Measurements from ENCODE around the gene THAP7.

Gene THAP7

GRCh38 chr22:20992456-20993303, 9.2 kb downstream of the THAP7 start:
- no peak for DNase-seq

- DNase-seq = no peak
These were observed 9.9 kb downstream of the THAP7 start for GRCh38 chr22:20992056-20992442.

- DNase-seq = no peak
These were observed 10.5 kb downstream of the THAP7 start for GRCh38 chr22:20991252-20992055.

DNA sequence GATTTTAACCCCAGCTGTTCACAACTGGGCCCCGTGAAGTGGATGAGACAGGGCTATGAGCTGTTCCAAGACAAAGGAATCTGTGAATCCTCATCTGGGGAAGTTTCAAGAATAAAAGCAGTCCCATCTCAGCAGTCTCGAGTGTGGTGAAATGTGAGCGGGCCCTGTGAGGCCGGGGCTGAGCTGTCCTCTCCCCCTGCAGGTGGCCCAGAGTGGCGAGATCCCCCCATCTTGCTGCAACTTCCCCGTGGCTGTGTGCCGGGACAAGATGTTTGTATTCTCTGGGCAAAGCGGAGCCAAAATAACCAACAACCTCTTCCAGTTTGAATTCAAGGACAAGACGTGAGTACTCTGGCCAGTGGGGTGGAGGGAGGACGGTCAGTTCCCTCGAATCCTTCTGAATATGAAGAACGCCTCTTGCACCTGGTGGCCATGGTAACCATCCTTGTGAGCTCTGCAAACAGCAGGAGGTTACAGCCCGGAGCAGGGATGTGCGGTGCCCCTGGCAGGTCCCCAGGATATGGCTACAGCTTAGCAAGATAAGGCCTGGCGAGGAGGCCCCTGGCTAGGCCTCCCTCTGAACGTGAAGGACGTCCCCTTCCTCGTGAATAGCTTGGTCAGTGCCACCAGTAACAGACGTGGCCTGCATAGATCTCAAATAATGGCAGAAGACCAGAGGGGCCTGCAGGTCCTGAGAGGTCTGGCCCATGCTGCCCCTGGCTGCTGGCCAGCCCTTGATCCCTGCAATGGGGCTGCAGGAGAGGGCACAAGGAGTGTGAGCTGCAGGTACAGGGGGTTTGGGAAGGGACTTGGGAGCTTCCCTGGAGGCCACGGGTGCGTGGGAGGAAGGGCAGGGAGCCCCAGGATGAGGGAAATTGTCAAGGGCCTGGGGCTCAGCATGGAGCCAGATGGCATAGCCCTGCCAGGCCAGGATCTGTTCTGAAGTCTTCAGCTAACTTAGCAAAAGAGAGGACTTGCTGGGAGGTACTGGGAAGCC, 11.4 kb downstream of the THAP7 start:
- no peak for DNase-seq

DNA sequence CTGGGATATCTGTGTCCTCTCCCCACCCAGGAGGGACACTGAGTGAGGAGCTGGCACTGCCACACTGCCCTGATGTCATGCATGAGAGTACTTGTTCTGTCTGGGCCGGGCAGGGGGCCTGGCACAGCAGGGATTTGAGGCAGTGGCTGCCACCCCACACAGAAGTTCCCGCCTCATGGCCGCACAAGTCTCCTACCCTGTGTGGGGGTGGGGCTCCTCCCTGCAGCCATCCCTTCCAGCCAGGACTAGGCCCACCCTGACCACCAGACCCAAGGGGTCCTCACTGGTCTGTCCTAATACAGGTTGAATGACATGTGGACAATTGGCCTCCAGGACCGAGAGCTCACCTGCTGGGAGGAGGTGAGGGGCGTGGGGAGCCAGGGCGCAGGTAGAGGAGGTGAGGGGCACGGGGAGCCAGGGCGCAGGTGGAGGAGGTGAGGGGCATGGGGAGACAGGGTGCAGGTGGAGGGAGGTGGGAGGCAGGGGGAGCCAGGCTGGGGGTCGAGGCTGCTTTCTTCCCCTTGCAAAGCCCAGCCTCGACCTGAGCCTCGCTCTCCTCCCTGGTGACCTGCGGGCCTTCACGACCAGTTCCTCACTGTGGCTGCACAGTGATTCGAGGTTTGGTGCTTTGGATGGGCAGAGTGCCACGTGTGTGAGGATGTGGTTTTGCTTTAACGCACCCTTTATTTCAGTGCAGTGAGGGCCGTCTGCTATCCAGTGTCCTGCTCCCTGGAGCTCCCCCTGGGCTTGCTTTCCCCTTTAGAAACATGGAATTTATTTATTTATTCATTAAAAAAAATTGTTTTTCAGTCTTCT, 12.4 kb downstream of the THAP7 start:
- DNase-seq = no peak

GRCh38 chr22:20988573-20989322, 13.2 kb downstream of the THAP7 start:
- DNase-seq = no peak

- DNase-seq = no peak
These were observed 14.5 kb downstream of the THAP7 start for GRCh38 chr22:20987375-20987774.

- no peak for DNase-seq
These were observed 15.6 kb downstream of the THAP7 start for GRCh38 chr22:20986365-20986764.

- DNase-seq = no peak
These were observed 16.2 kb downstream of the THAP7 start for GRCh38 chr22:20985720-20986119.

DNA sequence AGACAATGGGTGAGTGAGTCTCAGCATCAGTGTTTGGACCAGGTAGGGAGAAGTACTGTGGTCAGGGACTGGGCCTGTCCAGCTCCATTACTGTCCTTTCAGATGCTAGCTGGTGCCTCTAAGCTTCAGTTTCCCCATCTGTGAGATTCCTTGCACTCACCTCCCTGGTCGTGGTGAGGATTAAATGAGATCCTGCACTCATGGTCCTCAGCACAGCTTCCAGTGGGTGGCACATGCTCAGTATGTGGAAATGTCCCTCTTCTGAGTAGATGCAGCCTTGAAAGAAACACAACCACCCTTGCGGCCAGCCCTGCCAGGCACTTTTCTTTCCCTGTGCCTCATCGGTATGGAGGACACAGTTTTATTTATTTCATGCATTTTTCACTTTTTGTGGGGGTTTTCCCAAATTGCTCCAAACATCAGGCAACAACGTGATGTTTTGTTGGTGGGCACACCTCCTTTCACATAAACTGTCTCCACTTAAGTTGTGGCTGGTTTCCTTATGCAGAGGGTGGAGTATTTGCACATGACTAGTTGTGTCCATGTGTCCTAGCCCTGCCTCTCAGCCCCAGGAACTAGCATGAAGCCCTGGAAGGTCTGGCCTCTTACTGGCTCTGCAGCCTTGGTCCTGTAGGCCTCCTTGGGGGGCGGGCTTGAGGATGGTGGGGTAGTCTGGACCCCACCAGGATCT, 18.7 kb downstream of the THAP7 start:
- DNase-seq = no peak

GRCh38 chr22:20982563-20982882, 19.4 kb downstream of the THAP7 start:
- no peak for DNase-seq

DNA sequence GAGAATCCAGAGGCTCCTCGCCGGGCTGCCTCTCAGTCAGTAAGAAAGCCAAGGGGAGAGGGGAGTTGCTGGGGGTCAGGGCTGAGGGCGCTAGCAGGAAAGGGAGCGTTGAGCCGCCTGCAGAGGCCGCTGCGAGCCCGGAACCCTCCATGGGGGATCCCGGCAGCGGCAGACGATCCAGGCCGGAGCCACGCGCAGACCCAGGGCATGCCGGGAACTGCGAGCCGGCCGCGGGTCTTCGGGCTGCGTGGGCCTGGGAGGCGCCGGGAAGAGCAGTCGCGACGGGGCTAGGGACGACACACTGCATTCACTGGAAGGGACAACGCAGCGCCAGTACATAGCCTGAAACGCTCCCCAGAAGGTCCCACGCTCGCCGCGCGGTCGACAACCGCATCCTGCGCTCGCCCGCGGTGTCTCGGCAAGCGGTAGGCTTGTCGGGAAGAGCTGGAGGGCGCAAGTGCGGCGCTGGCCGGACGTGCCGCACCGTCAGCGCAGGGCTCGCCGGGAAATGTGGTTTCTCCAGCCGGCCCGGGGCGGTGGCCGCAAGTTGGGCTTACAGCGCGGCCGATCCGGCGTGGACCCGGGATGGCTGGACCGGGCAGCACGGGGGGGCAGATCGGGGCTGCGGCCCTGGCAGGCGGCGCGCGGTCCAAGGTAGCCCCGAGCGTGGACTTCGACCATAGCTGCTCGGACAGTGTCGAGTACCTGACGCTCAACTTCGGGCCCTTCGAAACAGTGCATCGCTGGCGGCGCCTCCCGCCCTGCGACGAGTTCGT, 19.9 kb downstream of the THAP7 start, which contains the start of gene LZTR1:
Gene LZTR1, plus strand, starts transcription at position 511 of the 776 bp plus-strand sequence. Its CDS starts 75 bp downstream, at position 586.
- peak; percentile 96 for DNase-seq

DNA sequence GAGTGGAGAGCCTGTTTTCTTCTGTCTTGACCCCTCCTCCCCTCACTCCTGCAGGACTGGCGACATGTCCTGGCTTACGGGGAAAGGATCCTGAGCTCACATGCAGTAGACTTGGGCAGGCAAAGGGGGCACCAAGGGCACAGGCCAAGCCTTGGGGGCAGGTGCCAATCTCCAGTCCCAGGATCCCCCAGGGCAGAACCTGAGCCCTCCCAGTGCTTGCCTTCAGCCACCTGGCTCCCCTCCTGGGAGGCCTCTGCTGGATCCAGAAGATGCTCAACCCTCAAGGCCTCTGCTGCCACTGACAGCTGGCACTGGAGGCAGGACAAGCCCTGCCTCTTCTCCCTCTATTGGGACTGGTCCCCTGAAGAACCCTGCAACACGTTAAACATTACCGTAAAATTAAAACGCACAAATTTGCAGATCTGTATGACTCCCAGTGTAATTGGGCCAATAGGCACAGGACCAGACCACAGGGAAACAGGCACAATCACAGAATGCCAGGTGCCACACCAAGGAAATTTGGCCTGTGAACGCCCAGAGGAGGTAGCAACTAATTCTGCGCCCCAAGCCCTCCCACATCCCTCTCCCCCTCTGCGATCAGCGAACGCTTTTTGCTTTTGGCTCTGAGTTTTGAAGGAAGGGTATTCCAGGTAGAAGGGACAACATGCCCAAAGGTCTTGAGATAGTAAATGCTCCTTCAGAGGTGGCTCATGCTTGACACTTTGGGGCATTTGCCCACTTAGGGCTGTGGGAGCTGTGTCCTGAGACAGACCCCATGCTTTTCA, 20.8 kb downstream of the THAP7 start:
- DNase-seq = no peak

- no peak for DNase-seq
These were observed 21.4 kb downstream of the THAP7 start for GRCh38 chr22:20980523-20980922.

DNA sequence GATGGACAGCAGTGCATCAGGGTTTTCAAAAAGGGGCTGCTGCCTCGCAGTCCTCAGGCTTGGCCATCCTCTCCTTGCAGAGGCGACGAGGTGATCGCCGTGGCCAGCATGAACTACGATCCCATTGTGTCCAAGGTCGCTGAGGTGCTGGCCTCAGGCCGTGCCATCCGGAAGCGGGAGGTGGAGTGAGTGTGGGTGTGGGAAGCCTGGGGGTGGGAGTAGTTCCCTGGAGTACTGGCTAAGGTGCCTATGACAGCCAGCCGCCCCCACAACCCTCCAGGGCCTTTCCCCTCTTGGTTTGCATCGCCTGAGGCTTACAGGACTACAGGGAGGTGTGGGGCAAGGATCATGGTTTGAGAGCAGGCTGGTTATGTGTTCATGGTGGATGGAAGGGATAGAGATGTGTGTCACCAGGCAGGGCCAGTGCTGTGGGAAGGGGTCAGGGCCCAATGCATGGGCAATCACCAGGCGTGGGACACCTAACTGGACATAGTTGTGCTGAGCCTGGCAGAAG, 21.9 kb downstream of the THAP7 start:
- no peak for DNase-seq

DNA sequence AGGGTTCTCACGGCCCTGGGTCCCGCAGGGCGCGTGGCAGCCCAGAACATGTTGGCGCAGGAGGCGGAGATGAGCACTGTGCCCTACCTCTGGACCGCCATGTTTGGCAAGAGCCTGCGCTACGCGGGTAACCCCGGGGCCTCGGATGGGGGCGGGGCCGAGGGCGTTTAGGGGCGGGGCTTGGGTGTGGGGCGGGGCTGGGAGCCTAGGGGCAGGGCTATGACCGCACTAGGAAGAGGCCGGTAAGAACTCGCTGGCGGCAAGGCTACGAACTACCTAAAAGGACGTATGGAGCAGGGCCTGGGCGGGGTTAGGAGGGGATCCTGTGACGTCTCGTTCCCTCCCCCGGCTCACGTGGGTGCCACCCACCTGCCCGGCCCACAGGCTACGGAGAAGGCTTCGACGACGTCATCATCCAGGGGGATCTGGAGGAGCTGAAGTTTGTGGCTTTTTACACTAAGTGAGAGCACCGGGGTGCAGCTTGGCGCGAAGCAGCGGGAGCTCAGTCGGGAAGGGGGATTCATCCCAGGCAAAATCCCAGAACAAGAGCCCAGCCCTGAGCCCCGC, 22.6 kb downstream of the THAP7 start:
- no peak for DNase-seq

DNA sequence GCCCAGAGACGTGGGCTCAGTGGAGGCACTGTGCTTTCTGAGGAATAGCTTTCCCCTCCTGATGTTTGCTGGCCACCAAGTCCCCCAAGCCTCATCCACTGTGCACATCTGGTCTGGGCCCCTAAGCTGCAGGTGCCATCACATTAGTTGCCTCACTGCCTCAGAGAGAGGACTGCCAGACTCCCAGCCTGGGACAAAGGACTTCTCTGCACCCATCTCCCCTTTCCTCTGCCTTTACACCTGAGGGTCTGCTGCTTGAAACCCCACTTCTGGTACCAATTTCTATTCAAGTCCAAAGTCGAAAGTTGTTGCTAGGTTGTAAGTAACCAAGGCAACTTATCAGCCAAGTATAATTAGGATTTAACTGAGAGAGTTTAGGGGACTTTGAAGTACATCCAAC, 23.5 kb downstream of the THAP7 start:
- DNase-seq = no peak

DNA sequence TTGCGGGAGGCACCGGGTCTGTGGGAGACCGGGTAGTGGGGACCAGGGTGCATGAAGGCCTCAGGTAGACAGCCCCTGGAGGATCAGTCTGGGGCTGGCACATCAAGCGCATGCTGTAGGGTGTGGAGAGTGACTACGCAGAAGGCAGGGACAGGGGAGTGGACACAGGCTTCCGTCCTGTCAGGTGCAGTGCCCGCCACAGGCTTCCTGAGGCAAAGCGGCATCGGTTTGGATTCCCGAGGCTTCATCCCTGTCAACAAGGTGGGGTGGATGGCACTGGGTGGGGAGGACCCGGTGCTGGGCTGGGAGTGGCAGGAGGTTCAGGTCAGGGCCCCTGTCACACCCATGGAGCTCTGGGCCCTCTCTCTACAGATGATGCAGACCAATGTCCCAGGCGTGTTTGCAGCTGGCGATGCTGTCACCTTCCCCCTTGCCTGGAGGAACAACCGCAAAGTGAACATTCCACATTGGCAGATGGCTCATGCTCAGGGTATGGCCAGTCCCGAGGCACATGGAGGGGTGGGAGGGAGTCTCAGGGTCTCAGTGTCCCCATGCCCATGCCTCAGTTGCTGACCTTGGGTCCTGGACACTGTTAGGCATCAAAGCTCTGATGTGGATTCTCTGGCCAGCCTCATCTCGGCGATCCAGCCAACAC, 24.3 kb downstream of the THAP7 start:
- DNase-seq = no peak
